Colon (tissue), 2 donors: ENCODE data around the gene MALAT1.
"Not testable (repeated sequence)": the region's sequence is repeated elsewhere in the genome, so short reads cannot be mapped to it uniquely, and the experiment has no call there.

ENCODE experiments used
- FAIRE-seq: peaks from 2 replicates; lab custom pipeline; 2012; peaks lifted over from hg19 to GRCh38; lab: Jason Lieb, UNC
- donor health status: control.
- donor health status: control.

Gene MALAT1

GRCh38 chr11:65498727-65498976, 193 bp upstream of the MALAT1 start:
- FAIRE-seq: no peak

DNA sequence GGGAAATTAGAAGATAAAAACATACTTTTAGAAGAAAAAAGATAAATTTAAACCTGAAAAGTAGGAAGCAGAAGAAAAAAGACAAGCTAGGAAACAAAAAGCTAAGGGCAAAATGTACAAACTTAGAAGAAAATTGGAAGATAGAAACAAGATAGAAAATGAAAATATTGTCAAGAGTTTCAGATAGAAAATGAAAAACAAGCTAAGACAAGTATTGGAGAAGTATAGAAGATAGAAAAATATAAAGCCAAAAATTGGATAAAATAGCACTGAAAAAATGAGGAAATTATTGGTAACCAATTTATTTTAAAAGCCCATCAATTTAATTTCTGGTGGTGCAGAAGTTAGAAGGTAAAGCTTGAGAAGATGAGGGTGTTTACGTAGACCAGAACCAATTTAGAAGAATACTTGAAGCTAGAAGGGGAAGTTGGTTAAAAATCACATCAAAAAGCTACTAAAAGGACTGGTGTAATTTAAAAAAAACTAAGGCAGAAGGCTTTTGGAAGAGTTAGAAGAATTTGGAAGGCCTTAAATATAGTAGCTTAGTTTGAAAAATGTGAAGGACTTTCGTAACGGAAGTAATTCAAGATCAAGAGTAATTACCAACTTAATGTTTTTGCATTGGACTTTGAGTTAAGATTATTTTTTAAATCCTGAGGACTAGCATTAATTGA, 1.0 kb downstream of the MALAT1 start:
- FAIRE-seq: no peak

- no peak for FAIRE-seq
These were observed 1.7 kb downstream of the MALAT1 start for GRCh38 chr11:65500387-65501185.

- FAIRE-seq: no peak
These were observed 2.3 kb downstream of the MALAT1 start for GRCh38 chr11:65501186-65501471.

DNA sequence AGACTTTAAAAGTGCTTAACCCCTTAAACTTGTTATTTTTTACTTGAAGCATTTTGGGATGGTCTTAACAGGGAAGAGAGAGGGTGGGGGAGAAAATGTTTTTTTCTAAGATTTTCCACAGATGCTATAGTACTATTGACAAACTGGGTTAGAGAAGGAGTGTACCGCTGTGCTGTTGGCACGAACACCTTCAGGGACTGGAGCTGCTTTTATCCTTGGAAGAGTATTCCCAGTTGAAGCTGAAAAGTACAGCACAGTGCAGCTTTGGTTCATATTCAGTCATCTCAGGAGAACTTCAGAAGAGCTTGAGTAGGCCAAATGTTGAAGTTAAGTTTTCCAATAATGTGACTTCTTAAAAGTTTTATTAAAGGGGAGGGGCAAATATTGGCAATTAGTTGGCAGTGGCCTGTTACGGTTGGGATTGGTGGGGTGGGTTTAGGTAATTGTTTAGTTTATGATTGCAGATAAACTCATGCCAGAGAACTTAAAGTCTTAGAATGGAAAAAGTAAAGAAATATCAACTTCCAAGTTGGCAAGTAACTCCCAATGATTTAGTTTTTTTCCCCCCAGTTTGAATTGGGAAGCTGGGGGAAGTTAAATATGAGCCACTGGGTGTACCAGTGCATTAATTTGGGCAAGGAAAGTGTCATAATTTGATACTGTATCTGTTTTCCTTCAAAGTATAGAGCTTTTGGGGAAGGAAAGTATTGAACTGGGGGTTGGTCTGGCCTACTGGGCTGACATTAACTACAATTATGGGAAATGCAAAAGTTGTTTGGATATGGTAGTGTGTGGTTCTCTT, 2.8 kb downstream of the MALAT1 start:
- no peak for FAIRE-seq

DNA sequence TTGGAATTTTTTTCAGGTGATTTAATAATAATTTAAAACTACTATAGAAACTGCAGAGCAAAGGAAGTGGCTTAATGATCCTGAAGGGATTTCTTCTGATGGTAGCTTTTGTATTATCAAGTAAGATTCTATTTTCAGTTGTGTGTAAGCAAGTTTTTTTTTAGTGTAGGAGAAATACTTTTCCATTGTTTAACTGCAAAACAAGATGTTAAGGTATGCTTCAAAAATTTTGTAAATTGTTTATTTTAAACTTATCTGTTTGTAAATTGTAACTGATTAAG, 3.4 kb downstream of the MALAT1 start:
- FAIRE-seq: no peak

GRCh38 chr11:65502555-65503367, 3.9 kb downstream of the MALAT1 start:
- FAIRE-seq: no peak

DNA sequence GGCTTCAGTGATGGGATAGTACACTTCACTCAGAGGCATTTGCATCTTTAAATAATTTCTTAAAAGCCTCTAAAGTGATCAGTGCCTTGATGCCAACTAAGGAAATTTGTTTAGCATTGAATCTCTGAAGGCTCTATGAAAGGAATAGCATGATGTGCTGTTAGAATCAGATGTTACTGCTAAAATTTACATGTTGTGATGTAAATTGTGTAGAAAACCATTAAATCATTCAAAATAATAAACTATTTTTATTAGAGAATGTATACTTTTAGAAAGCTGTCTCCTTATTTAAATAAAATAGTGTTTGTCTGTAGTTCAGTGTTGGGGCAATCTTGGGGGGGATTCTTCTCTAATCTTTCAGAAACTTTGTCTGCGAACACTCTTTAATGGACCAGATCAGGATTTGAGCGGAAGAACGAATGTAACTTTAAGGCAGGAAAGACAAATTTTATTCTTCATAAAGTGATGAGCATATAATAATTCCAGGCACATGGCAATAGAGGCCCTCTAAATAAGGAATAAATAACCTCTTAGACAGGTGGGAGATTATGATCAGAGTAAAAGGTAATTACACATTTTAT, 4.6 kb downstream of the MALAT1 start:
- FAIRE-seq: no peak

- no peak for FAIRE-seq
These were observed 5.3 kb downstream of the MALAT1 start for GRCh38 chr11:65503949-65504673.

DNA sequence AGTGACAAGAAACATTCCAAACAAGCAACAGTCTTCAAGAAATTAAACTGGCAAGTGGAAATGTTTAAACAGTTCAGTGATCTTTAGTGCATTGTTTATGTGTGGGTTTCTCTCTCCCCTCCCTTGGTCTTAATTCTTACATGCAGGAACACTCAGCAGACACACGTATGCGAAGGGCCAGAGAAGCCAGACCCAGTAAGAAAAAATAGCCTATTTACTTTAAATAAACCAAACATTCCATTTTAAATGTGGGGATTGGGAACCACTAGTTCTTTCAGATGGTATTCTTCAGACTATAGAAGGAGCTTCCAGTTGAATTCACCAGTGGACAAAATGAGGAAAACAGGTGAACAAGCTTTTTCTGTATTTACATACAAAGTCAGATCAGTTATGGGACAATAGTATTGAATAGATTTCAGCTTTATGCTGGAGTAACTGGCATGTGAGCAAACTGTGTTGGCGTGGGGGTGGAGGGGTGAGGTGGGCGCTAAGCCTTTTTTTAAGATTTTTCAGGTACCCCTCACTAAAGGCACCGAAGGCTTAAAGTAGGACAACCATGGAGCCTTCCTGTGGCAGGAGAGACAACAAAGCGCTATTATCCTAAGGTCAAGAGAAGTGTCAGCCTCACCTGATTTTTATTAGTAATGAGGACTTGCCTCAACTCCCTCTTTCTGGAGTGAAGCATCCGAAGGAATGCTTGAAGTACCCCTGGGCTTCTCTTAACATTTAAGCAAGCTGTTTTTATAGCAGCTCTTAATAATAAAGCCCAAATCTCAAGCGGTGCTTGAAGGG, 6.0 kb downstream of the MALAT1 start:
- FAIRE-seq: no peak

- FAIRE-seq: no peak
These were observed 6.8 kb downstream of the MALAT1 start for GRCh38 chr11:65505466-65506289.

DNA sequence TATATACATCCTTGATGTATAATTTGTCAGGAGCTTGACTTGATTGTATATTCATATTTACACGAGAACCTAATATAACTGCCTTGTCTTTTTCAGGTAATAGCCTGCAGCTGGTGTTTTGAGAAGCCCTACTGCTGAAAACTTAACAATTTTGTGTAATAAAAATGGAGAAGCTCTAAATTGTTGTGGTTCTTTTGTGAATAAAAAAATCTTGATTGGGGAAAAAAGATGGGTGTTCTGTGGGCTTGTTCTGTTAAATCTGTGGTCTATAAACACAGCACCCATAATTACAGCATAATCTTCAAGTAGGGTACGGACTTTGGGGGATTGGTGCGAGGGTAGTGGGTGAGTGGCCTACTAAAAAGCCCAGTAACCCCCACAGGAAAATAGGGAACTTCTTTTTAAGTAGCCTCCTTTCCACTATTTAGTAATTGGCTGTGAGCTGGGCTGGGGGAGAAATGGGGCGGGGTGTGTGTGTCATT, 7.5 kb downstream of the MALAT1 start:
- no peak for FAIRE-seq

- no peak for FAIRE-seq
These were observed 8.1 kb downstream of the MALAT1 start for GRCh38 chr11:65506772-65507505.

GRCh38 chr11:65512311-65512710, 13.5 kb downstream of the MALAT1 start:
- FAIRE-seq: not testable (repeated sequence)

DNA sequence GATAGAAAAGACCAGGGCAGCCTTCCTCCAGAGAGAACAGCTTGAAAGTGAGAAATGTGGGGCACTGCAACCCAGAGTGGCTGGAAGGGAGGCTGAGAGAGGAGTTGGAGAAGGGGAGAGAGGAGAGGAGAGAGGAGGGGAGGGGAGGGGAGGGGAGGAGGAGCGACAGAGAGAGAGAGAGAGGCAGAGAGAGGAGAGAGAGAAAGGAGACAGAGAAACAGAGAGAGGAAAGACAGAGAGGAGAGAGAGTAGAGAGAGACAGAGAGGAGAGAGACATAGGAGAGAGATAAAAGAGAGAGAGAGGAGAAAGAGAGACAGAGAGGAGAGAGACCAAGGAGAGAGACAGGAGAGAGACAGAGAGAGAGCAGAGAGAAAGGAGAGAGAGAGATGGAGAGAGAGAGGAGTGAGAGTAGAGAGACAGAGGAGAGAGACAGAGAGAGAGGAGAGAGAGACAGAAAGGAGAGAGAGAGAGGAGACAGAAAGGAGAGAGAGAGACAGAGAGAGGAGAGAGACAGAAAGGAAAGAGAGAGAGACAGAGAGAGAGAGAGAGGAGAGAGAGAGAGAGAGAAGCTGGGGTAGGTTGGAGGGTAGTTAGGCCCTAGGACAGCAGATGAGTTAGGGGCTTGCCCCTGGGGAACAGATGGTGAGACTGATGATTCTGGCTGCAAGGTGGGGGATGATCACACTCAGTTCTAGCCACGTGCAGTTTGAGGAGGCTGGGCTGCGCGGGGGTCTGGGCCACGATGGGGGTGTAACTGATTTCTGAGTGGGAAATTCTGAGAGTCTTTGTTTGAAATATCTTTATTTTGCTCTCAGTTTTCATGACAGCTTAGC, 17.5 kb downstream of the MALAT1 start:
- FAIRE-seq: no peak

DNA sequence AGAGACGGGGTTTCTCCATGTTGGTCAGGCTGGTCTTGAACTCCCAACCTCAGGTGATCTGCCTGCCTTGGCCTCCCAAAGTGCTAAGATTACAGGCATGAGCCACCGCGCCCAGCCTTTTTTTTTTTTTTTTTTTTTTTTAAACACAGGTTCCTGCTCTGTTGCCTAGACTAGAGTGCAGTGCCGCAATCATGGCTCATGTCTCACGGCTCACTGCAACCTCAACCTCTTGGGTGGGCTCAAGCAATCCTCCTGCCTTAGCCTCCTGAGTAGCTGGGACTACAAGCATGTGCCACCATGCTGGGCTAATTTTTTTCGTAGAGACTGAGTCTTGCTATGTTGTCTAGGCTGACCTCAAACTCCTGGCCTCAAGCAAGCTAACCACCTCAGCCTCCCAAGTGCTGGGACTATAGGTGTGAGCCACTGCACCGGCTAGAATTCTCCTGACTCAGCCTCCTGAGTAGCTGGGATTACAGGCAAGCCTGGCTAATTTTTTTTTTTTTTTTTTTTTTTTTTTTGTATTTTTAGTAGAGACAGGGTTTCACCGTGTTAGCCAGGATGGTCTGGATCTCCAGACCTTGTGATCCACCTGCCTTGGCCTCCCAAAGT, 20.2 kb downstream of the MALAT1 start:
- not testable (repeated sequence) for FAIRE-seq

- FAIRE-seq: not testable (repeated sequence)
These were observed 23.1 kb downstream of the MALAT1 start for GRCh38 chr11:65521777-65522521.
